IMR-90 (cell line): ENCODE measurements around the gene ZFYVE28. TPM values are rescaled to one million over a fixed set of nuclear protein-coding genes. Genes with fewer than 3 reads are reported as not detected.

Source experiments
- ATAC-seq: fragments of 200-7000 bp; cut with Tn5 transposase; 2 replicates; pipeline ENCODE4 v1.9.1; 2020; ENCODE audit warnings: low read depth, mild to moderate bottlenecking, moderate library complexity
- BruUV-seq: library from RNA; stranded (reverse); fragments of 400-500 nt; replicated peaks from 2 replicates; lab custom pipeline; 2021; lab: Mats Ljungman, UMichigan
- CTCF ChIA-PET: fragments of 300-600 bp; formaldehyde crosslinking; extraction: SDS; loops from one replicate; lab custom pipeline; 2021; ENCODE audit warnings: antibody characterized with exemption; lab: Yijun Ruan, JAX
- POLR2A ChIA-PET: fragments of 300-600 bp; sonication (Branson Sonifier 250); formaldehyde crosslinking; loops from one replicate; lab custom pipeline; 2022; ENCODE audit warnings: antibody characterized with exemption; ENCODE audit not compliant: unreplicated experiment; lab: Charles Lee
- DNase-seq: peaks from one replicate; pipeline ENCODE4 v3.0.0; 2013
- H2AFZ ChIP-seq: replicated peaks from 2 replicates; pipeline ENCODE3; 2013; ENCODE audit warnings: low read length, mild to moderate bottlenecking; ENCODE audit not compliant: poor library complexity
- H2AK5ac ChIP-seq: 2 replicates; pipeline ENCODE4 v1.6.1; 2013; ENCODE audit warnings: low read depth, low read length, inconsistent platforms
- H2AK9ac ChIP-seq: replicated peaks from 2 replicates; pipeline ENCODE3; 2013; ENCODE audit warnings: mild to moderate bottlenecking, low read depth, low read length, moderate library complexity; ENCODE audit not compliant: poor library complexity
- H2BK120ac ChIP-seq: 2 replicates; pipeline ENCODE4 v1.6.1; 2013; ENCODE audit warnings: low read depth, low read length, inconsistent platforms
- H2BK15ac ChIP-seq: 3 replicates; pipeline ENCODE4 v1.6.1; 2013; ENCODE audit warnings: low read depth, low read length, inconsistent platforms
- H2BK20ac ChIP-seq: 2 replicates; pipeline ENCODE4 v1.6.1; 2013; ENCODE audit warnings: low read depth, mild to moderate bottlenecking, inconsistent platforms, low read length, moderate library complexity
- H2BK5ac ChIP-seq: 2 replicates; pipeline ENCODE4 v1.6.1; 2013; ENCODE audit warnings: mild to moderate bottlenecking, low read depth, low read length, inconsistent platforms; ENCODE audit not compliant: poor library complexity, severe bottlenecking
- H3K14ac ChIP-seq: replicated peaks from 2 replicates; pipeline ENCODE4 v1.6.1; 2013; ENCODE audit warnings: low read depth, low read length, inconsistent platforms
- H3K18ac ChIP-seq: 2 replicates; pipeline ENCODE4 v1.6.1; 2013; ENCODE audit warnings: low read depth, low read length, control low read depth
- H3K23ac ChIP-seq: 2 replicates; pipeline ENCODE4 v1.6.1; 2013; ENCODE audit warnings: low read depth, low read length, inconsistent platforms
- H3K27ac ChIP-seq: 2 replicates; pipeline ENCODE4 v1.5.1; 2013; ENCODE audit warnings: mild to moderate bottlenecking, control low read depth, low read length; ENCODE audit not compliant: insufficient read depth
- H3K27me3 ChIP-seq: 2 replicates; pipeline ENCODE4 v1.6.1; 2013; ENCODE audit warnings: low read length; ENCODE audit not compliant: control insufficient read depth, insufficient read depth
- H3K36me3 ChIP-seq: 2 replicates; pipeline ENCODE4 v1.6.1; 2013; ENCODE audit warnings: low read length, mixed read lengths; ENCODE audit not compliant: control insufficient read depth, insufficient read depth
- H3K4ac ChIP-seq: 2 replicates; pipeline ENCODE4 v1.6.1; 2013; ENCODE audit warnings: low read depth, low read length, inconsistent platforms
- H3K4me1 ChIP-seq: 2 replicates; pipeline ENCODE4 v1.6.1; 2013; ENCODE audit warnings: low read length, mixed read lengths; ENCODE audit not compliant: control insufficient read depth, insufficient read depth
- H3K4me2 ChIP-seq: 2 replicates; pipeline ENCODE4 v1.6.1; 2013; ENCODE audit warnings: low read depth, mild to moderate bottlenecking, control low read depth, low read length, moderate library complexity
- H3K4me3 ChIP-seq: 2 replicates; pipeline ENCODE4 v1.5.1; 2013; ENCODE audit warnings: low read depth, mild to moderate bottlenecking, control low read depth, low read length, moderate library complexity; ENCODE audit not compliant: insufficient read depth
- H3K56ac ChIP-seq: 2 replicates; pipeline ENCODE4 v1.6.1; 2013; ENCODE audit warnings: low read length, inconsistent platforms; ENCODE audit not compliant: insufficient read depth; ENCODE audit errors: extremely low read depth
- H3K79me1 ChIP-seq, 2 experiments: 2 replicates each; pipeline ENCODE4 v1.6.1; 2013; ENCODE audit warnings: low read length in 2 of 2, inconsistent platforms in 1 of 2, low read depth in 1 of 2
- H3K9ac ChIP-seq: 2 replicates; pipeline ENCODE4 v1.6.1; 2013; ENCODE audit warnings: low read depth, low read length, control low read depth
- H3K9me1 ChIP-seq: 2 replicates; pipeline ENCODE4 v1.6.1; 2013; ENCODE audit warnings: low read length, inconsistent platforms; ENCODE audit not compliant: insufficient read depth
- H3K9me3 ChIP-seq: 2 replicates; pipeline ENCODE4 v1.6.1; 2013; ENCODE audit warnings: low read length; ENCODE audit not compliant: control insufficient read depth, insufficient read depth
- H4K20me1 ChIP-seq: 2 replicates; pipeline ENCODE4 v1.6.1; 2013; ENCODE audit warnings: low read length, inconsistent platforms; ENCODE audit not compliant: insufficient read depth
- H4K5ac ChIP-seq: 2 replicates; pipeline ENCODE4 v1.6.1; 2013; ENCODE audit warnings: mild to moderate bottlenecking, low read depth, low read length, control low read depth
- H4K8ac ChIP-seq, 2 experiments: 2 replicates each; pipeline ENCODE4 v1.6.1; 2013; ENCODE audit warnings: low read depth in 2 of 2, low read length in 2 of 2, control low read depth in 1 of 2, inconsistent platforms in 1 of 2
- H4K91ac ChIP-seq: 2 replicates; pipeline ENCODE4 v1.6.1; 2013; ENCODE audit warnings: low read depth, low read length, inconsistent platforms; ENCODE audit not compliant: insufficient read depth
- CEBPB ChIP-seq: IDR thresholded peaks from 2 replicates; pipeline ENCODE4 v1.6.1; 2012; ENCODE audit warnings: low read depth, low read length, improper control_type of control experiment
- WGBS, 2 experiments: methylation state at CpG; one replicate each; pipeline versions ENCODE4 v1.1.5 to v1.1.7; 2013; ENCODE audit warnings: missing lambda C conversion rate in 2 of 2; ENCODE audit not compliant: insufficient read length in 1 of 2; ENCODE audit errors: extremely low coverage in 2 of 2; 5-methylcytosine and 5-hydroxymethylcytosine counted together
- dilution Hi-C: fragments of 300-500 bp; cut with HindIII; formaldehyde crosslinking; loops from one replicate; pipeline ENCODE4 v1.14.3; 2018; ENCODE audit warnings: low sequenced_read_pairs; ENCODE audit not compliant: unreplicated experiment
- in situ Hi-C: fragments of 300-500 bp; cut with MboI; formaldehyde crosslinking; loops from 3 replicates; pipeline ENCODE4 v1.14.3; 2019; ENCODE audit warnings: low sequenced_read_pairs, inconsistent platforms, mixed read lengths
- intact Hi-C: fragments of 100-400 bp; cut with micrococcal nuclease; formaldehyde crosslinking; loops from 2 replicates; pipeline ENCODE4 v1.10.0; 2022
- polyA plus RNA-seq, 3 experiments: library from polyadenylated mRNA; depleted of rRNA; stranded (reverse); fragments of >200 nt; gene quantifications; 2 replicates each; pipeline ENCODE4 v1.2.3, GENCODE V29; 2012; ENCODE audit warnings: low replicate concordance in 1 of 3
- total RNA-seq: library from RNA; depleted of rRNA; stranded (reverse); fragments of >200 nt; gene quantifications from 2 replicates; pipeline ENCODE4 v1.2.3, GENCODE V29; 2012
- TF ChIP-seq, protein P1 (sequence below): fragments of 150-350 bp; IDR thresholded peaks from 2 replicates; pipeline ENCODE4 v1.6.1; 2016; ENCODE audit warnings: low read depth, mild to moderate bottlenecking, low read length, moderate library complexity, borderline replicate concordance

The ZFYVE28 gene
- total and polyA plus RNA-seq, 2 of the 4 experiments (the other 2 are of a cell fraction), result 0.36 to 1.2 TPM

- TF ChIP-seq CEBPB, result peak; percentile 31; the same call in 1 of the 2 replicates
- TF ChIP-seq, protein P1, sequence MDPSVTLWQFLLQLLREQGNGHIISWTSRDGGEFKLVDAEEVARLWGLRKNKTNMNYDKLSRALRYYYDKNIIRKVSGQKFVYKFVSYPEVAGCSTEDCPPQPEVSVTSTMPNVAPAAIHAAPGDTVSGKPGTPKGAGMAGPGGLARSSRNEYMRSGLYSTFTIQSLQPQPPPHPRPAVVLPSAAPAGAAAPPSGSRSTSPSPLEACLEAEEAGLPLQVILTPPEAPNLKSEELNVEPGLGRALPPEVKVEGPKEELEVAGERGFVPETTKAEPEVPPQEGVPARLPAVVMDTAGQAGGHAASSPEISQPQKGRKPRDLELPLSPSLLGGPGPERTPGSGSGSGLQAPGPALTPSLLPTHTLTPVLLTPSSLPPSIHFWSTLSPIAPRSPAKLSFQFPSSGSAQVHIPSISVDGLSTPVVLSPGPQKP, result no peak
- H3K9ac ChIP-seq, result no peak overlapping the region
- no peak overlapping the region for H3K4me3 ChIP-seq
- no peak overlapping the region for H2BK20ac ChIP-seq
- no peaks in the 10 kb centered on the region for H3K9me3 ChIP-seq
- ATAC-seq (no peak), DNase-seq (no peak)
- CTCF ChIA-PET, result no interaction called here
- no peak overlapping the region for H4K5ac ChIP-seq
- H3K79me1 ChIP-seq, result no peaks in the 10 kb centered on the region
- H3K4ac ChIP-seq, result no peak overlapping the region
- no peak overlapping the region for H2BK120ac ChIP-seq
- no peak overlapping the region for H2AK5ac ChIP-seq
- in situ Hi-C loops (no loop called here), intact Hi-C loops (no loop called here), dilution Hi-C loops (no loop called here)
- H3K23ac ChIP-seq, result no peak overlapping the region
- H2AFZ ChIP-seq, result no peak overlapping the region
- 92% methylated on average over 6 of the region's 14 CpGs; no CpG with 5 or more reads in 1 of the 2 experiments for WGBS, 2 experiments
- H2BK5ac ChIP-seq, result no peak overlapping the region
- H4K91ac ChIP-seq, result no peak overlapping the region
- H4K20me1 ChIP-seq, result peaks cover 8% of the 10 kb centered on the region; the same call in 1 of the 2 replicates
- peaks cover 2% of the 10 kb centered on the region; the same call in 1 of the 2 replicates for H3K9me1 ChIP-seq
- POLR2A ChIA-PET, result no interaction called here
- H3K56ac ChIP-seq, result no peak overlapping the region
- H3K4me1 ChIP-seq, result peaks cover 11% of the 10 kb centered on the region
- no peak overlapping the region for H4K8ac ChIP-seq
- peaks cover 12% of the 10 kb centered on the region for H3K27me3 ChIP-seq
- no peak overlapping the region; the same call in 1 of the 2 replicates for H3K18ac ChIP-seq
- no peak overlapping the region for H3K27ac ChIP-seq
- no peak overlapping the region for H3K14ac ChIP-seq
- H3K36me3 ChIP-seq, result no peaks in the 10 kb centered on the region
- no peak overlapping the region for H2AK9ac ChIP-seq
- H2BK15ac ChIP-seq, result no peak overlapping the region
- BruUV-seq, result no TSS peak
- H3K4me2 ChIP-seq, result no peak overlapping the region
These were observed 122.5 kb downstream of the ZFYVE28 start for GRCh38 chr4:2295900-2296442.
